OCI-LY7 (cell line): ENCODE measurements around the gene TIGD3. TPM values are rescaled to one million over a fixed set of nuclear protein-coding genes. Genes with fewer than 3 reads are reported as not detected.

Source experiments
- BruUV-seq: library from RNA; stranded (reverse); fragments of 400-500 nt; replicated peaks from 2 replicates; lab custom pipeline; 2021; lab: Mats Ljungman, UMichigan
- CTCF ChIA-PET: fragments of 300-600 bp; sonication (Branson Sonifier 250); formaldehyde crosslinking; loops from one replicate; lab custom pipeline; 2022; ENCODE audit warnings: antibody characterized with exemption; ENCODE audit not compliant: unreplicated experiment; lab: Charles Lee
- POLR2A ChIA-PET: fragments of 300-600 bp; sonication (Branson Sonifier 250); formaldehyde crosslinking; loops from one replicate; lab custom pipeline; 2022; ENCODE audit warnings: antibody characterized with exemption; lab: Charles Lee
- DNase-seq: peaks from one replicate; pipeline ENCODE4 v3.0.0-alpha.2; 2015; ENCODE audit warnings: low spot score
- H2AFZ ChIP-seq: fragments of 200-600 bp; sonication (generic), shearing (Covaris generic); 2 replicates; pipeline ENCODE4 v1.6.1; 2014; ENCODE audit warnings: mild to moderate bottlenecking, antibody characterized with exemption, low read length, moderate library complexity
- H3K27ac ChIP-seq: fragments of 200-600 bp; sonication (generic); 2 replicates; pipeline ENCODE4 v1.5.1; 2014; ENCODE audit warnings: mixed run types, low read depth, mild to moderate bottlenecking, moderate library complexity, low read length, inconsistent platforms; ENCODE audit not compliant: poor library complexity, severe bottlenecking
- H3K36me3 ChIP-seq: fragments of 200-600 bp; sonication (generic); 2 replicates; pipeline ENCODE4 v1.6.1; 2014; ENCODE audit warnings: mild to moderate bottlenecking, antibody characterized with exemption, low read length, moderate library complexity, mixed read lengths; ENCODE audit not compliant: insufficient read depth
- H3K4me1 ChIP-seq: fragments of 200-600 bp; sonication (generic); 2 replicates; pipeline ENCODE4 v1.5.1; 2014; ENCODE audit warnings: mild to moderate bottlenecking, low read length; ENCODE audit not compliant: insufficient read depth, poor library complexity, severe bottlenecking
- H3K4me2 ChIP-seq: fragments of 200-600 bp; sonication (generic); 2 replicates; pipeline ENCODE4 v1.6.1; 2014; ENCODE audit warnings: mild to moderate bottlenecking, low read length
- H3K4me3 ChIP-seq: fragments of 200-600 bp; sonication (generic); 2 replicates; pipeline ENCODE4 v1.5.1; 2014; ENCODE audit warnings: mild to moderate bottlenecking, low read depth, low read length; ENCODE audit not compliant: poor library complexity, severe bottlenecking
- H3K79me2 ChIP-seq: fragments of 200-600 bp; sonication (generic); 2 replicates; pipeline ENCODE4 v1.6.1; 2016; ENCODE audit warnings: low read depth, mild to moderate bottlenecking, low read length, moderate library complexity, mixed read lengths; ENCODE audit not compliant: insufficient read depth
- H3K9me2 ChIP-seq: fragments of 200-600 bp; sonication (generic); 2 replicates; pipeline ENCODE4 v1.6.1; 2016; ENCODE audit warnings: mild to moderate bottlenecking, low read length, mixed read lengths; ENCODE audit not compliant: insufficient read depth
- H3K9me3 ChIP-seq: fragments of 200-600 bp; sonication (generic); 2 replicates; pipeline ENCODE4 v1.6.1; 2014; ENCODE audit warnings: mild to moderate bottlenecking, mixed run types, low read length, mixed read lengths
- H4K20me1 ChIP-seq: fragments of 200-600 bp; sonication (generic); 2 replicates; pipeline ENCODE4 v1.6.1; 2014; ENCODE audit warnings: mild to moderate bottlenecking, antibody characterized with exemption, low read length, moderate library complexity, mixed read lengths; ENCODE audit not compliant: insufficient read depth
- CTCF ChIP-seq: fragments of 200-600 bp; sonication (generic); conservative IDR thresholded peaks from 2 replicates; pipeline ENCODE4 v1.5.1; 2014; ENCODE audit warnings: mild to moderate bottlenecking, antibody characterized with exemption, low read length, moderate library complexity, mixed read lengths
- EZH2phosphoT487 ChIP-seq: fragments of 200-600 bp; sonication (generic); IDR thresholded peaks from 2 replicates; pipeline ENCODE4 v1.6.1; 2018; ENCODE audit warnings: low read depth, borderline replicate concordance, mild to moderate bottlenecking, mixed run types, antibody characterized with exemption, low read length, moderate library complexity, mixed read lengths
- intact Hi-C: fragments of 100-400 bp; cut with micrococcal nuclease; formaldehyde crosslinking; loops from one replicate; pipeline ENCODE4 v1.10.0; 2022; ENCODE audit not compliant: unreplicated experiment
- total RNA-seq, 2 experiments: library from RNA; depleted of rRNA in 1 of 2; stranded (reverse); fragments of >200 nt in 1 of 2; shearing (Covaris generic) in 1 of 2; gene quantifications; 2 replicates each; pipeline ENCODE4 v1.2.3, GENCODE V29; 2014 to 2022

TIGD3 gene
- total RNA-seq, 2 experiments from 2014 or later, result 2.0 to 2.7 TPM

- Histone ChIP-seq H2AFZ (no peak overlapping the region), H3K79me2 (no peaks in the 10 kb centered on the region), H3K4me1 (peaks cover 3% of the 10 kb centered on the region), H3K4me3 (no peak overlapping the region), H3K36me3 (no peaks in the 10 kb centered on the region), H3K9me2 (no peaks in the 10 kb centered on the region), H4K20me1 (no peaks in the 10 kb centered on the region), H3K27ac (no peak overlapping the region), H3K9me3 (no peaks in the 10 kb centered on the region), H3K4me2 (no peak overlapping the region)
- CTCF ChIA-PET, result no interaction called here
- TF ChIP-seq EZH2phosphoT487 (no peak), CTCF (no peak)
- POLR2A ChIA-PET, result no interaction called here
- DNase-seq, result no peak
- no TSS peak for BruUV-seq
- intact Hi-C loops, result loop anchor here (10.0 kb wide), 2 partner anchors 85 to 465 kb away; partner anchors contain the start of gene CDC42BPG
These were observed 44.3 kb upstream of the TIGD3 start for GRCh38 chr11:65310215-65310614.

- ChIA-PET POLR2A (no interaction called here), CTCF (no interaction called here)
- BruUV-seq, result no TSS peak
- H3K4me1 ChIP-seq, result peaks cover 6% of the 10 kb centered on the region
- intact Hi-C loops, result loop anchor here (10.0 kb wide), 2 partner anchors 86 to 466 kb away; partner anchors contain the start of gene CDC42BPG
- H4K20me1 ChIP-seq, result no peaks in the 10 kb centered on the region
- H3K79me2 ChIP-seq, result no peaks in the 10 kb centered on the region
- H3K27ac ChIP-seq, result no peak overlapping the region
- DNase-seq, result no peak
- no peaks in the 10 kb centered on the region for H3K36me3 ChIP-seq
- H3K4me2 ChIP-seq, result no peak overlapping the region
- TF ChIP-seq CTCF, result no peak
- no peak for TF ChIP-seq EZH2phosphoT487
- H3K4me3 ChIP-seq, result no peak overlapping the region
- H3K9me2 ChIP-seq, result no peaks in the 10 kb centered on the region
- no peak overlapping the region for H2AFZ ChIP-seq
- no peaks in the 10 kb centered on the region for H3K9me3 ChIP-seq
These were observed 43.8 kb upstream of the TIGD3 start for GRCh38 chr11:65310736-65311135.

GRCh38 chr11:65311170-65311678 is 43.3 kb upstream of the TIGD3 start:
- no peak overlapping the region for H2AFZ ChIP-seq
- H3K36me3 ChIP-seq, result no peaks in the 10 kb centered on the region
- ChIA-PET POLR2A (no interaction called here), CTCF (no interaction called here)
- intact Hi-C loops, result loop anchor here (10.0 kb wide), 2 partner anchors 86 to 466 kb away; partner anchors contain the start of gene CDC42BPG
- BruUV-seq, result no TSS peak
- no peak overlapping the region for H3K4me2 ChIP-seq
- peaks cover 9% of the 10 kb centered on the region for H3K4me1 ChIP-seq
- H3K79me2 ChIP-seq, result no peaks in the 10 kb centered on the region
- no peaks in the 10 kb centered on the region for H3K9me3 ChIP-seq
- no peak overlapping the region for H3K4me3 ChIP-seq
- TF ChIP-seq CTCF, result no peak
- H3K9me2 ChIP-seq, result no peaks in the 10 kb centered on the region
- no peak overlapping the region for H3K27ac ChIP-seq
- H4K20me1 ChIP-seq, result no peaks in the 10 kb centered on the region
- DNase-seq, result no peak
